ENCODE data around the gene CDT1. TPM values are rescaled to one million over a fixed set of nuclear protein-coding genes. Genes with fewer than 3 reads are reported as not detected.
A peak's percentile ranks its signal among the peaks of the same experiment; 100 is the strongest.

Gene CDT1
- total RNA-seq, 6 experiments from 2014 or later, result 13.3 to 28.2 (median 22.2) TPM

- TF ChIP-seq, protein P1, sequence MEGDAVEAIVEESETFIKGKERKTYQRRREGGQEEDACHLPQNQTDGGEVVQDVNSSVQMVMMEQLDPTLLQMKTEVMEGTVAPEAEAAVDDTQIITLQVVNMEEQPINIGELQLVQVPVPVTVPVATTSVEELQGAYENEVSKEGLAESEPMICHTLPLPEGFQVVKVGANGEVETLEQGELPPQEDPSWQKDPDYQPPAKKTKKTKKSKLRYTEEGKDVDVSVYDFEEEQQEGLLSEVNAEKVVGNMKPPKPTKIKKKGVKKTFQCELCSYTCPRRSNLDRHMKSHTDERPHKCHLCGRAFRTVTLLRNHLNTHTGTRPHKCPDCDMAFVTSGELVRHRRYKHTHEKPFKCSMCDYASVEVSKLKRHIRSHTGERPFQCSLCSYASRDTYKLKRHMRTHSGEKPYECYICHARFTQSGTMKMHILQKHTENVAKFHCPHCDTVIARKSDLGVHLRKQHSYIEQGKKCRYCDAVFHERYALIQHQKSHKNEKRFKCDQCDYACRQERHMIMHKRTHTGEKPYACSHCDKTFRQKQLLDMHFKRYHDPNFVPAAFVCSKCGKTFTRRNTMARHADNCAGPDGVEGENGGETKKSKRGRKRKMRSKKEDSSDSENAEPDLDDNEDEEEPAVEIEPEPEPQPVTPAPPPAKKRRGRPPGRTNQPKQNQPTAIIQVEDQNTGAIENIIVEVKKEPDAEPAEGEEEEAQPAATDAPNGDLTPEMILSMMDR (IDR thresholded peaks at IDR 0.05), result no peak
- Mint-ChIP-seq H3K27ac (no peak overlapping the region), H3K4me3 (peak overlapping the region; percentile 76), H3K36me3 (ENCODE audit: low read depth) (peaks cover 7% of the 10 kb centered on the region), H3K9me3 (no peaks in the 10 kb centered on the region), H3K27me3 (ENCODE audit: insufficient read depth) (peaks cover 3% of the 10 kb centered on the region), H3K4me1 (ENCODE audit: low read depth) (peaks cover 21% of the 10 kb centered on the region)
- no peak for DNase-seq
Measured at GRCh38 chr16:88855736-88856121, 52.1 kb downstream of the CDT1 start.

GRCh38 chr16:88856122-88856827 lies 52.7 kb downstream of the CDT1 start:
- Mint-ChIP-seq H3K4me1 (ENCODE audit: low read depth) (peaks cover 21% of the 10 kb centered on the region), H3K27ac (no peak overlapping the region), H3K36me3 (ENCODE audit: low read depth) (peaks cover 7% of the 10 kb centered on the region), H3K4me3 (peak overlapping the region; percentile 76), H3K9me3 (no peaks in the 10 kb centered on the region), H3K27me3 (ENCODE audit: insufficient read depth) (peaks cover 3% of the 10 kb centered on the region)
- TF ChIP-seq, protein P1 (IDR thresholded peaks at IDR 0.05), result no peak
- DNase-seq, result no peak

DNA sequence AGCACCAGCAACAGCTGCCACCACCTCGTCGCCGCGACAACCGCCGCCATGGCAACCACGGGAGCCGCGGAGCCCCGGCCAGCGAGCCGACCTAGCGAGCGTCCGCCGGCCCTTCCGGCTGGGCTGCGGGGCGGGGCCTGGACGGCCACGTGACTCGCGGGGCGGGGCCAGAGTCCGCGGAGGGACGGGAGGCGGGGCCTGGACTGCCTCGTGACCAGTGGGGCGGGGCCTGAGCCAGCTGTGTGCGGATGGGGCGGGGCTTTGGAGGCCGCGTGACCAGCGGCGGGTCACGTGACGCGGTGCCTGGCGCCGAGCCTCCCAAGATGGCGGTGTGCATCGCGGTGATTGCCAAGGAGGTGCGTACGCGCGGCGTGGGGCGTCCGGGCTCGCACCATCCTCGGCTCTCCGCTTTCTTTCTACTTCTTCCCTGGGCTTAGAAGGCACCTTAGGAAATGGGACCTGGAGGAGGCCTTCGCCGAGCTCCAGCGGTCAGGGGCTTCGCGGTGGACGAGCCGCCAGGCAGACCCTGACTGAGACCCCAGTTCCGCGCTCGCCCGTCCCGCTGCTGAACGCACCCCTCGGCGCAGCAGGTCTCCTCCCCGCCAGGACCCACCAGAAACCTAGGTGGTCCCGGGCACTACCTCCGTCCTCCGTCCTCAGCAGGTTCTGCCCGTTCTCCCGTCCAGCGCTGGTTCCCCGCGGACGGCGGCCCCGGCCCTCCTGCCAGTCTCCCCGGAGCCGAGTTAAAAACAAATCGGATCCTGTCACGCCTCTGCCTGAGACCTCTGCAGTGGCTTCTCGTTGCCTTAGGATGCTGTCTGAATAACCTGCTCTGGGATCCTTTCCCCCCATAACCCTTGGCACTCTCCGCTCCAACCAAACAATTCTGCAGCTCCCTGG lies 53.5 kb downstream of the CDT1 start, which contains the start of the genes GALNS and TRAPPC2L:
GALNS (minus strand) TSS at position 120 of the 900 bp plus-strand sequence; CDS start at position 50, 70 bp downstream.
TRAPPC2L (plus strand) TSS at position 300 of the 900 bp plus-strand sequence; CDS start at position 324, 24 bp downstream.
- DNase-seq, result peak; percentile 94
- peak within 1 kb of the TSS; percentile 99 for H3K4me3 Mint-ChIP-seq
- peaks cover 3% of the 10 kb centered on the region for H3K27me3 Mint-ChIP-seq (ENCODE audit: insufficient read depth)
- no peaks in the 10 kb centered on the region for H3K9me3 Mint-ChIP-seq
- peaks cover 7% of the 10 kb centered on the region for H3K36me3 Mint-ChIP-seq (ENCODE audit: low read depth)
- H3K4me1 Mint-ChIP-seq (ENCODE audit: low read depth), result peaks cover 21% of the 10 kb centered on the region
- TF ChIP-seq, protein P1 (IDR thresholded peaks at IDR 0.05), result no peak
- H3K27ac Mint-ChIP-seq, result peak within 1 kb of the TSS; percentile 82

DNA sequence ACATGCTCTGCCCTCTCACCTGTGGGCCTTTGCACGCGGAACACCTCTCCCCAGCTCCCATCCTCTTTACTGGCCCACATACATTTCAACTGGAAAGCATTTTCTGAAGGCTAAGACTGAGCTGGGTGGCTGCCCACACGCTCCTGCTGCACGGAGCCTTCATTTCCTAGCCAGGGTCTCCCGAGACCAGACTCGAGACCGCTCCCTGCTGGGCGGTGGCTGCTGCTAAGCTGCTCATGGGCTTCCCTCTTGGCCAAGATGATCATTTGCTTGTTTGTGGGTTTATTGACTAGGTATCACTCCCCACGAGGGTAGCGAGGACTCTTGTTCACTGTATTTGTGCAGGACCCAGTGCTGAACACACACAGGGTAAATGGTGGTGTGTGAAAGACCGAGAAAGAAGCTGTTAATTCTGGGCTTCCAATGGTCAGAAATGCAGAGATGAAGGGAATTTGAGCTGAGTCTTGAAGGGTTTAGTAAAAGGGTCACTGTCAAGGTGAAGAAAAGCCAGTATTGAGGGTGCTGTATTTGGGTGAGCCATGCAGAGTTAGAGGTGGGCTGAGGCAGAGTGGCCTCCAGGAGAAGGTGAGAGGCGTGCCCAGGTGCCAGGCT lies 54.2 kb downstream of the CDT1 start:
- peak overlapping the region; percentile 99 for H3K4me3 Mint-ChIP-seq
- H3K27ac Mint-ChIP-seq, result peak overlapping the region; percentile 82
- H3K27me3 Mint-ChIP-seq (ENCODE audit: insufficient read depth), result peaks cover 3% of the 10 kb centered on the region
- no peaks in the 10 kb centered on the region for H3K9me3 Mint-ChIP-seq
- DNase-seq, result peak; percentile 69
- H3K36me3 Mint-ChIP-seq (ENCODE audit: low read depth), result peaks cover 7% of the 10 kb centered on the region
- peaks cover 21% of the 10 kb centered on the region for H3K4me1 Mint-ChIP-seq (ENCODE audit: low read depth)
- TF ChIP-seq, protein P1 (IDR thresholded peaks at IDR 0.05), result peak; percentile 80

Other genes starting within 250 kb of the CDT1 start
- 10 to 100 TPM; 37.9 to 49.3 (median 42.8) TPM for gene ZC3H18, start 233.4 kb upstream of the CDT1 start, total RNA-seq (2021; fragmentation: NEBNext Ultra II Directional; extraction: Animal tissue kit (Norgen Biotek cat#: 25700))
- not detected for gene IL17C, start 165.2 kb upstream of the CDT1 start, total RNA-seq (2021; fragmentation: NEBNext Ultra II Directional; extraction: Animal tissue kit (Norgen Biotek cat#: 25700))
- gene CYBA, start 152.7 kb upstream of the CDT1 start, total RNA-seq (2021; fragmentation: NEBNext Ultra II Directional; extraction: Animal tissue kit (Norgen Biotek cat#: 25700)), result 100 to 1,000 TPM in 2 of 6 experiments, 10 to 100 TPM in 4; 29.0 to 228 (median 36.9) TPM
- gene MVD, start 140.7 kb upstream of the CDT1 start, total RNA-seq (2021; fragmentation: NEBNext Ultra II Directional; extraction: Animal tissue kit (Norgen Biotek cat#: 25700)), result 10 to 100 TPM; 21.1 to 28.0 (median 24.0) TPM
- gene SNAI3, start 117.3 kb upstream of the CDT1 start, total RNA-seq (2021; fragmentation: NEBNext Ultra II Directional; extraction: Animal tissue kit (Norgen Biotek cat#: 25700)), result not detected
- 10 to 100 TPM; 10.3 to 18.3 (median 13.2) TPM for gene RNF166, start 97.4 kb upstream of the CDT1 start, total RNA-seq (2021; fragmentation: NEBNext Ultra II Directional; extraction: Animal tissue kit (Norgen Biotek cat#: 25700))
- gene CTU2, start 97.3 kb upstream of the CDT1 start, total RNA-seq (2021; fragmentation: NEBNext Ultra II Directional; extraction: Animal tissue kit (Norgen Biotek cat#: 25700)), result 10 to 100 TPM; 26.2 to 37.0 (median 33.2) TPM
- 100 to 1,000 TPM; 238 to 293 (median 264) TPM for gene PIEZO1, start 18.6 kb upstream of the CDT1 start, total RNA-seq (2021; fragmentation: NEBNext Ultra II Directional; extraction: Animal tissue kit (Norgen Biotek cat#: 25700))
- 100 to 1,000 TPM; 123 to 163 (median 130) TPM for gene APRT, start 8.1 kb downstream of the CDT1 start, total RNA-seq (2021; fragmentation: NEBNext Ultra II Directional; extraction: Animal tissue kit (Norgen Biotek cat#: 25700))
- gene GALNS, start 53.2 kb downstream of the CDT1 start, total RNA-seq (2021; fragmentation: NEBNext Ultra II Directional; extraction: Animal tissue kit (Norgen Biotek cat#: 25700)), result 10 to 100 TPM; 16.6 to 20.7 (median 18.2) TPM
- 10 to 100 TPM; 58.0 to 75.9 (median 65.6) TPM for gene TRAPPC2L, start 53.3 kb downstream of the CDT1 start, total RNA-seq (2021; fragmentation: NEBNext Ultra II Directional; extraction: Animal tissue kit (Norgen Biotek cat#: 25700))
- gene PABPN1L, start 62.9 kb downstream of the CDT1 start, total RNA-seq (2021; fragmentation: NEBNext Ultra II Directional; extraction: Animal tissue kit (Norgen Biotek cat#: 25700)), result not detected
- gene CBFA2T3, start 173.4 kb downstream of the CDT1 start, total RNA-seq (2021; fragmentation: NEBNext Ultra II Directional; extraction: Animal tissue kit (Norgen Biotek cat#: 25700)), result not detected